PFSK-1 (cell line): ENCODE results near the gene TCOF1.

Experiments
- SIN3A ChIP-seq: IDR thresholded peaks from 2 replicates; pipeline ENCODE4 v1.6.1; 2012; ENCODE audit warnings: mild to moderate bottlenecking, low read length, moderate library complexity, borderline replicate concordance; ENCODE audit not compliant: insufficient read depth
- TAF1 ChIP-seq: IDR thresholded peaks from 2 replicates; pipeline ENCODE4 v1.6.1; 2012; ENCODE audit warnings: low read length, control low read depth, borderline replicate concordance; ENCODE audit not compliant: insufficient read depth

GRCh38 chr5:150347451-150347850, 10.0 kb upstream of the TCOF1 start:
- no peak for TF ChIP-seq TAF1
- no peak for TF ChIP-seq SIN3A
